ENCODE results near the gene EFR3B.
"Not testable (repeated sequence)": the region's sequence is repeated elsewhere in the genome, so short reads cannot be mapped to it uniquely, and the experiment has no call there.

Gene EFR3B, protein sequence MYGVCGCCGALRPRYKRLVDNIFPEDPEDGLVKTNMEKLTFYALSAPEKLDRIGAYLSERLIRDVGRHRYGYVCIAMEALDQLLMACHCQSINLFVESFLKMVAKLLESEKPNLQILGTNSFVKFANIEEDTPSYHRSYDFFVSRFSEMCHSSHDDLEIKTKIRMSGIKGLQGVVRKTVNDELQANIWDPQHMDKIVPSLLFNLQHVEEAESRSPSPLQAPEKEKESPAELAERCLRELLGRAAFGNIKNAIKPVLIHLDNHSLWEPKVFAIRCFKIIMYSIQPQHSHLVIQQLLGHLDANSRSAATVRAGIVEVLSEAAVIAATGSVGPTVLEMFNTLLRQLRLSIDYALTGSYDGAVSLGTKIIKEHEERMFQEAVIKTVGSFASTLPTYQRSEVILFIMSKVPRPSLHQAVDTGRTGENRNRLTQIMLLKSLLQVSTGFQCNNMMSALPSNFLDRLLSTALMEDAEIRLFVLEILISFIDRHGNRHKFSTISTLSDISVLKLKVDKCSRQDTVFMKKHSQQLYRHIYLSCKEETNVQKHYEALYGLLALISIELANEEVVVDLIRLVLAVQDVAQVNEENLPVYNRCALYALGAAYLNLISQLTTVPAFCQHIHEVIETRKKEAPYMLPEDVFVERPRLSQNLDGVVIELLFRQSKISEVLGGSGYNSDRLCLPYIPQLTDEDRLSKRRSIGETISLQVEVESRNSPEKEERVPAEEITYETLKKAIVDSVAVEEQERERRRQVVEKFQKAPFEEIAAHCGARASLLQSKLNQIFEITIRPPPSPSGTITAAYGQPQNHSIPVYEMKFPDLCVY

DNA sequence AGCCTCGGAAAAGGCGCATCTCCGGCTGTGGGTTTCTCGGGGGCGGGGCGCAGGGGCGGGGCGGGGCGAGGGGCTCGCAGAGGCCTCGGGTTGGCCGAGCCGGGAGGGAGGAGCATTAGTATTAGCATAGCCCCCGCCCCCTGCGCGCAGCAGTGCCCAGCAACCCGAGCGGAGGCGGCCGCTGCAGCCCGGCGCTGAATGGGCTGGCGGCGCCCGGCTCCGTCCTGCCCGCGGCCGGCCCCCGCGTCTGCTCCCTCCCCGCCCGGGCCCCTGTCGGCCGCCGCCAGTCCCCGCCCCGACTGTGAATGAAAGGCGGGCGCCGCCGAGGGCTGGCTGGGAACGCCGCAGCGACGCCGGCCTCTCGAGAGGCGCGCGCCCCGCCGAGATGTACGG, at the start of gene EFR3B:
Gene EFR3B (plus strand): TSS at position 149 of the 393 bp plus-strand sequence. CDS start 237 bp downstream, at position 386.
- DNase-seq (ENCODE audit: low read depth in 2 of 2) = peak; percentile 76 to 85

- DNase-seq (ENCODE audit: low read depth in 2 of 2) = no peak
Observed at GRCh38 chr2:24993406-24994145, 48.3 kb upstream of the EFR3B start.

GRCh38 chr2:24994146-24994724, 47.6 kb upstream of the EFR3B start:
- no peak for DNase-seq (ENCODE audit: low read depth in 2 of 2)

GRCh38 chr2:24999097-24999496, 42.8 kb upstream of the EFR3B start:
- DNase-seq (ENCODE audit: low read depth in 2 of 2) = not testable (repeated sequence)

DNA sequence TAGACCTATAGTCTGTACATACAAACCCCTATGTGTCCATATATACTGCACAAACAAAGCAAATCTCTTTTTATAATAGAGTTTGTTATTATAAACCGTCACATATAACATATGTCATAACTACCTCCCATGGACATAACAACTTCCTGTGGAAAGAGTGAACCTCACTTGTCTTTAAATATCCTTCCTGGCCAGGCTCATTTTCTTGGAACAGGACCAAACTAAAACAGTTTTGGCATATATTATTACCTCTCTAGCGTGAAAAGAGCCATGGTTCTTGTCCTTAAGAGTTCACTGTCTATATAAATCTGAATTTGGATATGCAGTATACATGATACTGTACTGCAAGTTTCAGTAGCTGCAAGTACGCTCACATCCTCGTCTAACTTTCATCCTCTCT, 41.8 kb upstream of the EFR3B start:
- DNase-seq (ENCODE audit: low read depth in 2 of 2) = no peak

DNA sequence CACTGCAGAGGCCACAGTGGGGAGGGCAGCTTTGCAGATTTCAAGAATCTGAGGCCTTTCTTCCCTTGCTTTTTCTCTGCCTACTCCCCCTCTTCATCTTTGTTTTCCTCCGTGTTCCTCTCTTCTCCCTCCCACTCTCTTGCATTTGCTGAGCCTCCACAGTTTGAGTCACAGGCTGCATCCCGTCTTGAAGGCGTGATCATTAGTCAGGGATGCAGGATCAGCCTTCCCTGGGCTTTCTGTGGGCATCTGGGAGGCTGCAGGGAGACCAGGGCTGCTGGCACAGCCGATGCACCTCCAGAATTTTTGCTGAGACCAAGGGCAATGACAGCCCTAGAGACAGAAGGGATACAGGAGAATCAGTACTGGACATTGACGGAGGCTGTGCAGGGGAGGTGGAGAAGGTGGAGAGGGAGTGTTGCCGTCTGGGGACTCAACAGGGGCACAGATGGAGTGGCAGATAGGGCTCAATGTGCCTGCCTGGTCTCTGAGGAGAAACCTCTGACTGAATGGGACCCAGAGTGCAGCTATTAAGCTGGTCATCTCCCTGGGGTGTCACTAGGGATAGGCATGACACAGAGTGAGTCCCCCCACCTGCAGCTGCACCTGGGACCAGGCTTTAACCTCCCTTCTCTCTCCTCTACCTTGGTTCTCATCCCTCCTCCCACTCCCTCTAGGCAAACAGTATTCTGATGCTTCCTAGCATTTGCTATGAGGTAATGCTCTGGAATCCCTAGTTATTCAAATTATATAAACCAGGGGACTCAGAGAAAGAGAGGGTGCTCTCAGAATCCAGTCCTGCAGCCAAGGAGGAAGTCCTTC, 41.2 kb upstream of the EFR3B start:
- DNase-seq (ENCODE audit: low read depth in 2 of 2) = no peak

DNA sequence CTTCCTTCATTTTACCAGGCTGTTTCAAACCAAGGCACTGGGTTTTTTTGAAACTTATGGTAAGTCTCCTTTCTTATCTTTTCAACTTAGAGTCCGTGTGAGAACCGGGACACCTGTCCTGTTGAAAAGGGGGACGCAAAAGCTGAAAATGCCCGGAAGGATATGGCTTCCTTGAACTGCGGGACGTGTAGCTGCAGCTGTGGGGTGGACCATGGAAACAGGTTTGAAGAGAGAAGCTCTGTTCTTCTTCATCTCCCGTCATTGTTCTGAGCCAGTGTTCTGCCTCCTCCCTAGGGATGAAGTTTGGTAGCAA, 40.6 kb upstream of the EFR3B start:
- DNase-seq (ENCODE audit: low read depth in 2 of 2) = no peak

DNA sequence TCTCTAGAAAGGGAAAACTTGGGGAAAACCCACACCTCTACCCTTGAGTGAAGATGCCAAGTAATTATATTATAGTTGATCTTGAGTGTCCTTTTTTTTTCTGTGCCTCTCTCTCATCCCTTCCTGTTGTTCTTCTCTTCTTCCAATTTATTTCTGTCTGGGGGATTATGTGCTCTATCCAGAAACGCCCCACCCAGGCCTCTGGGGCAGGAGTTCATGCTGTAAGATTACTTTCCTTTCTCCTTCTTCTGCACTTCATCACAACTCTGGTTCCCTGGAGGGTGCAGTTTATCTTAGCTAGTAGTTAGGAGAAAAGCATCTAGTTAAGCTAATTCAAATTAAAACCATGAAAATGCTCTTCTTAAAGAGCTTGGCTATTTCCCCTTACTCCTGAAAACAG, 39.8 kb upstream of the EFR3B start:
- no peak for DNase-seq (ENCODE audit: low read depth in 2 of 2)

DNA sequence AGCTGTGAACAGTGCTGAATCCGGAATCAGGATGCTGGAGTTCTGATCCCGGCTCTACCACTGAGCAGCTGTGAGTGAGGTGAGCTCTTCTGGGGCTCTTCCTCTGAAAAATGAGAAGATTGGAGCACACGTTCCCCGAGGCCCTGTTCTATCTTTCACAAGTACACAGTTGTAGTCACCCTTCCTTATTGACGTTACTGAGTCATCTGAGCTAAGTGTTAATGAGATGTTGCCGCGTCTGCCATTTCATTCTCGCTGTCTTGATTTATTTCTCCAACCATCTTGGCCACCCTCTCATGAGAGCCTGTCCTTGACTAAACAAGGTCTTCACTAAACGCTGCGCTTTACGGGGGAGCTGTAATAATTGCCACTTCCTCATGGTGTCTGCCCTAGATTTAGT, 31.9 kb upstream of the EFR3B start:
- DNase-seq (ENCODE audit: low read depth in 2 of 2) = no peak

GRCh38 chr2:25011342-25011741, 30.5 kb upstream of the EFR3B start:
- DNase-seq (ENCODE audit: low read depth in 2 of 2) = not testable (repeated sequence)

- no peak for DNase-seq (ENCODE audit: low read depth in 2 of 2)
Observed at GRCh38 chr2:25014631-25015030, 27.2 kb upstream of the EFR3B start.

DNA sequence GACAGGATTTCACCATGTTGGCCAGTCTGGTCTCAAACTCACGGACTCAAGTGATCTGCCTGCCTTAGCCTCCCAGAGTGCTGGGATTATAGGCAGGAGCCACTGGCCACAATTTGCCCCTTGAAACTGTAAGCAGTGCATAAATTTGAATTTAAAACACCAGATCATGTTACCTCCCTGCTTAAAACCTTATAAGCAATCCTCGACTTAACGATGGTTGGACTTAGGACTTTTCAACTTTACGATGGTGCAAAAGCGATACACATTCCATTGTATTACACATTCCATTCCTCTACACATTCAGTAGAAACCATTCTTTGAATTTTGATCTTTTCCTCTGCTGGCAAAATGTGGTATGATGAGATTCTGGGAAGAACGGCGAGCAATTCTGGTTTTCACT, 23.2 kb upstream of the EFR3B start:
- no peak for DNase-seq (ENCODE audit: low read depth in 2 of 2)

DNA sequence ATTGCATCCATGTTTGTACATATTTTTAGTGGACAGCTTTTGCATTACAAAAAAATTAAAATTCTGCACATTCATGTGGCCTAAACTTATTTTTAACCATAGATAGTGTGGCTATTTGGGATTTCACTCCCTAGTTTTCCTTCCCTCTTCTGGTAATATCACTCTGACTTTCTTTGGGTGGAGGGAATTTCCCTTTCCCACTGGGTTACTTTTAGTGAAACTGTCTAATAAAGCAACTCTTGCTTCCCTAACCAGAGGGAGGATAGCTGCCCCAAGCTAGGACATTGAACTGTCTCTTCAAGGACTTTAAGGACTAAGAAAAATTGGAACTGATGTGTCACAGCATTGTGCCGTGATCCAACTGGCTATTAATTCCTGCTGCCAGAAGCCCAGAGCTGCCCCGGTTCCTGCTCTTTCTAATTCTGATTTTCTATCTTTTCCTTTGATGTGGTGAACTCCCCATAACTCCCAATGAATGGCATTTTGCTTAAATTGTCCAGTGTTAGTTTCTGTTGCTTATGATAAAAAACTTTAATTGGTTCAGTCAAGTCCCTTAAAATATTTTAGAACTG, 20.0 kb upstream of the EFR3B start:
- no peak for DNase-seq (ENCODE audit: low read depth in 2 of 2)

DNA sequence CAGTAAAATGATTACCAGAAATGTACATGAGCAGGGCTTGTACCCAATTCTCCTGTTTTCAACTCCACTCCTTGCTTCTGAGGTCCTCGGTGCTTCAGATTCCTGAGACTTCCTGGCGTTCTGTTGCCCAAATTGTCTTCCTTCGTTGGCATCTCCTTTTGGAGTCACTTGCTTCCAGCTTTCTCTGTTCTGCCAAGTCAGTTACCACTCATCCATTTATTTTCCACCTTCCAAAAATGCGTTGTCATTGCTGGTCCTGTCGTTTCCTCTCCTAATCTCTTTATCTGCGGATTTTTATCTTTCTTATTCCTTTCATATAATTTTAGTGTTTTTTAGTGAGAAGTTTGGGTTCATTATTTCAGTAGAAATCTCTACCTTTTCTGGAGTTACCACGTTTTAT, 18.5 kb upstream of the EFR3B start:
- no peak for DNase-seq (ENCODE audit: low read depth in 2 of 2)

DNA sequence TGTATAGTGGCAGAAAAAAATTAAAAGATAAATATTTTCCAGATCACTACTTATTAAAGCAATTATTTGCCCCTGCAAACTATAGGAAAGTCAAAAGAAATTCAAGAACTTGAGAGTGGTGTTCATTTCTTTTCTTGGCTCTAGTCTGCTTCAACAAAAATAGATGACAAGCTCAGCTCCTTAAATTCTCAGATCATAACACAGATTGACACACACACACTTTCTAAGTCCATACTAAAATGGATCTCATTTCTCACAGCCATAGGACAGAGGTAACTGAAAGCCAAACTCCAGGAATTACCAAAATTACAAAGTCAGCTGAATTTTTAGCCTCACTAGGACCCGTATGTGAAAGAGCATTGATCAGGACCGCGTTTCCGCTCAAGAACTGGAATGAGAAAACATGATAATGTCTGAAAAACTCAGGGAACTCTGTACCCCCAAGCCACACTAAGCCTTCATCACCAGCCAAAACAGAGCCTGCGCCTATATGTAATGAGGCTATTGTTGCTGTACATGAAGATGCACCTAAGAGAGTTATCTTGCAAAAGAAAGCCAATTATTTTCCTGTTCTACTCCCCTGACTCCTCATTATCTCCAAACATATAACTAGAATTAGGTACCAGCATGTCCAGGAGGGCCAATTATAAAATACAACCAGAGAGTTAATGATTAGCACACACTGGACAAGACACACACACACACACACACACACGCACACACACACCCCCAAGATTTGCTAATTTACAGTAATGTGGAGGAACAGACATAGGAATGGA, 16.5 kb upstream of the EFR3B start:
- DNase-seq (ENCODE audit: low read depth in 2 of 2) = no peak

DNA sequence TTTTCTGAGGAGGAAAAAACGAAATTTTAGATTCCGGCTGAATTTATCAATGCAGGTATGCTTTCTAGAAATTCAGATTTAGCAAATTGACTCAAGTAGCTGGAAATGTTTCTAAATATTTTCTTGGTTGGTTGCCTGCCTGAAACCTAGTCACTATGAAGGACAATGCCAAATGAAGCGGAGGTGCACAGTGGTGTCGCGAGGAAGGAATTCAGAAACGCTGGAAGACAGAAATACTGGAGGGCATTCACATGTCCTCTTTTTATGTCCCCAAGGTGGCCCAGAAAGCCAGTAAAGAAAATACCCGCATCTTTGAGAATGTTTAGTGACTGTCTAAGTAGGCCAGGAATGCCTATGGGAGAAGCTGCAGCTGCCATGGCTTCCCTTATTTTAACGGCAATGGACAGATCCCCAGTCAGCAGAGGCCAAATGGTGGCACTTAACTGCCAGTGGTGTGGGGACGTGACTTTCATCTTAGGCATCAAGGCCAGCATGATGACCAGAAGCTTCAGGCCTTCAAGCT, 15.8 kb upstream of the EFR3B start:
- no peak for DNase-seq (ENCODE audit: low read depth in 2 of 2)

- DNase-seq (ENCODE audit: low read depth in 2 of 2) = no peak
Observed at GRCh38 chr2:25029183-25029554, 12.7 kb upstream of the EFR3B start.

DNA sequence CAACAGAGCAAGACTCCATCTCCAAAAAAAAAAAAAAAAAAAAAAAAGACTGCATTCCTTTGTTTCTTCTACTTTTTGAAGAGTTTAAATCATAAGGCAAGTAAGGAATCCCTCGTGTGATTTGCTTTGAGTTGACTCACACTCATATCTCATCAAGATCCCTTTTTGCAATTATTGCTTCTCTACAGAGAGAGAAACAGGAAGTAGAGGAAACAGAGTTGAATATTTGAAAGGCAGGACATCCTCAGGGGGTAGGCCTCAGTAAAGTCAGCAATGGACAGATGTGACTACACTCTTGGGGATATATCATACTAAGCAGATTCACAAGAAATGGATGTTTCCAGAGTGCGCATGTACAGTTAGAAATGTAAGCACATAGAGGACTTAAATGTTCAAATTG, 11.2 kb upstream of the EFR3B start:
- DNase-seq (ENCODE audit: low read depth in 2 of 2) = no peak

DNA sequence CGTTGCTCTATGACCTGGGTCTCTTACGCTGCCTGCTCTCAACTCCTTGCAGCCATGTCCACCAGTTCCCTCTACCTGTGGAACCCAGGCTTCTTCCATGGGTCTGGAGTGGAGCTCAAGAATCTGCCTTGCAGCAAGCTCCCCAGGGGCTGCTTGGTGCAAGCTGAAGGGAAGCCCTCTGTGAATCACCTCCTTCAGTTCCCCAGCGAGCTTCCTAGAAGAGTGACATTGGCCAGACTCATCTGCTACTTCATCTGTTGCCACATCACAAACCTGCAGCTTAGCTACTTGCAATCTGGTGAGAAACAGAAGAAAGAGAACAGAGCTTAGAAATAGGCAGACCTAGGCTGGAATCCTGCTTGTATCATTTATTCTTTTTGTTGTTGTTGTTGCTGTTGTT, 9.8 kb upstream of the EFR3B start:
- no peak for DNase-seq (ENCODE audit: low read depth in 2 of 2)

GRCh38 chr2:25032901-25033300, 9.0 kb upstream of the EFR3B start:
- DNase-seq (ENCODE audit: low read depth in 2 of 2) = no peak

All from activated CD4-positive, alpha-beta T cell treated with anti-CD3 and anti-CD28 coated beads for 24 hours (primary cell).